WI38 (cell line): ENCODE data around the gene SLC25A23.

Source experiments
- H3K4me3 ChIP-seq: 2 replicates; pipeline ENCODE4 v1.5.1; 2011; ENCODE audit warnings: low read depth, mild to moderate bottlenecking, control low read depth, low read length
- CTCF ChIP-seq: IDR thresholded peaks from 2 replicates; pipeline ENCODE4 v1.5.1; 2012; ENCODE audit warnings: low read depth, mild to moderate bottlenecking, control low read depth, low read length

SLC25A23 gene

GRCh38 chr19:6478815-6479214, 19.2 kb upstream of the SLC25A23 start:
- no peak for TF ChIP-seq CTCF
- no peak overlapping the region for H3K4me3 ChIP-seq

DNA sequence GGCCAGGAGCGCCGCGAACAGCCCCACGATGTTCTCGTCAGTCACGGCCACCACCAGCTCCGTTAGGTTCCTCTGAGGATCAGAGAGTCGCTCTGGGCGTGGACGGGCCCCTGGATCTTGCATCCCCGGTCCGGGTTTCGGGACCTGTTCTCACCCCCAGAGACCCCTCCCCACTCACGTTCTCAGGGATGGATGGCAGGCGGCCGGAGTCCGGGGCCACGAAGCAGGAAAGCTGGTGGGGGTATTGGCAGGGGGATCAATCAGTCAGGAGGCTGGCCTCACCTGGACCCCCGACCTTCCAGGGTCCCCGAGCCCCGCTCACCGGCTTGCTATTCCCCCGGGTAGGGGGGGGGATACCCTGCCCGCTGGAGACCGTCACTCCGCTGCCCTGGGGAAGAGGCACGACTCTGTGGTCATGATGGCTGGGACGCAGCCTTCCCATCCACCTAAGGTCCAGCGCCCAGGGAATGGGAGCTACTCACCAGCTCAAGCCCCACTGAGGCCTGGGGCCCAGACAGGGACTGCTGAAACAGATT, 17.4 kb upstream of the SLC25A23 start:
- H3K4me3 ChIP-seq: no peak overlapping the region
- no peak for TF ChIP-seq CTCF

DNA sequence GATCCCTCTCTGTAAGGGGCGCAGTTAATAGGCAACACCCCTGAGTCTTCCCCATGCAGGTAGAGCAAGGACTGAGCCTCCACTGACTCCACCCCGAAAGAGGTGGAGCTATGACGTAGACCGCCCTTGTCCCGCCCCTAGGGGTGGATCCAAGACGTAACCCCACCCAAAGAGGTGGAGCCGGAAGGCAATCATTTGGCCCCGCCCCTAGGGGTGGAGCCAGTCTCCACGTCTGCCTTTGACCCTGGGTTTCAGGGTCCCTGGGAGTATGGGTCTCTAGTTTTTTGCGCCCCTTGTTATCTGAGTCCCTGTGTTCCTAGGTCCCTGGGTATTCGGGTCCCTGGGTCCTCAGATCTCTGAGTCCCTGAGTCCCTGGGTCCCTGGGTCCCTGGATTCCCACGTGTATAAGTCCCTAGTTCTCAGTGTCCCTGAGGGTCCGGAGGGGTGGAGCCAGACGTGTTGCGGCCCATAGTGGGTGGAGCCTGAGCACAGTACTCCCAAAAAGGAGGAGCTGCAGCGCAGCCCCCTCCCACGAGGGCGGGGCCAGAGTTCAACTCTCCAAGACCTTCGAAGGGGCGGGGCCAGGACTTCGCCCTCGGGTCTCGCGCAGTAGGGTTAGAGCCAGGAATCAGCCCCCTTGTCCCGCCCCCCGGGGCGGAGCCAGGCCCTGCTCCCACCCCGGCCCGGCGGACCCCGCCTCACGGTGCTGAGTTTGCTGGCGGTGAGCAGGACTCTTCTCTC, 16.7 kb upstream of the SLC25A23 start:
- H3K4me3 ChIP-seq: no peak overlapping the region

DNA sequence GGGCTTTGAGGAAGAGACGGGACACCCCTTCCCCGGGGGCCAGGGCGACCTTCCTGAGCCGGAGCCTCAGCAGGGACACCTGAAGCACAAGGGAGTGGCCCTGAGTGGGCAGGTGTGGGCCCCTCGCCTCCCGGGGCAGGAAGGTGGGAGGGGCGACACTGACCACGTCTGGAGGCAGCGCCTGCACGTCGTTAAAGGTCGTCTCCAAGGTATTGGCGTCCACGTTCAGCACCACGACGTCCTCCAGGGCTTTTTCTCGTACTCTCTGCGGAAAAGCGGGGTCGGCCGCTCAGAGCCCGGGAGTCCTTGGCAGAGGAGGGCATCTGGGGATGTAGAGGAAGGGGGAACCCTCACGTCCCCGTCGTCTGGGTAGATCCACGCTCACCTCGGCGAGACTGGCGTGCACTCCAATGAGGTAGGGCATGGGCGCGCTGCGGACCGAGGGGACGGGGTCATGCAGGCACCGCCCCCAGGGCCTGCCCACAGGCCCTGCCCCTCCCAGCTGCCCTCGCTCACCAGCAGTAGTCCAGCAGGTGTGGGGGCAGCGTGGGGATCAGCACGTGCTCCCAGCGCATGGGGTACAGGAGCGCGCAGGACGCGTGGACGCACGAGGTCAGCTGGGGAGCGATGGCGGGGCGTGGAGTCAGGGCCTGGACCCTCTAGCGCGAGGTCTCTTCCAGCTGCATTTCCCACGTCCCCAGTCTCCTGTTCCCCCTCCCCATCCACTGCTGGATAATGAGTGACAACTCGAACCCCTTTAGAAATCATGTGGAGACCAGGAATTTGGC, 15.9 kb upstream of the SLC25A23 start:
- H3K4me3 ChIP-seq: no peak overlapping the region
- TF ChIP-seq CTCF: no peak

More for the DNA sequence above, 16.7 kb upstream of the SLC25A23 start:
- TF ChIP-seq CTCF: no peak

- no peak for TF ChIP-seq CTCF
- no peak overlapping the region for H3K4me3 ChIP-seq
Observed at GRCh38 chr19:6473647-6474046, 14.1 kb upstream of the SLC25A23 start.

GRCh38 chr19:6472713-6473112, 13.1 kb upstream of the SLC25A23 start:
- TF ChIP-seq CTCF: no peak
- H3K4me3 ChIP-seq: no peak overlapping the region

- no peak for TF ChIP-seq CTCF
- H3K4me3 ChIP-seq: no peak overlapping the region
Observed at GRCh38 chr19:6471076-6471475, 11.5 kb upstream of the SLC25A23 start.
